ENCODE results near the gene FAM221B. TPM values are rescaled to one million over a fixed set of nuclear protein-coding genes. Genes with fewer than 3 reads are reported as not detected.

FAM221B gene
- total and polyA plus RNA-seq, 2 donors (not counting 1 experiment from before 2014, with no cell fraction given), result not detected

DNA sequence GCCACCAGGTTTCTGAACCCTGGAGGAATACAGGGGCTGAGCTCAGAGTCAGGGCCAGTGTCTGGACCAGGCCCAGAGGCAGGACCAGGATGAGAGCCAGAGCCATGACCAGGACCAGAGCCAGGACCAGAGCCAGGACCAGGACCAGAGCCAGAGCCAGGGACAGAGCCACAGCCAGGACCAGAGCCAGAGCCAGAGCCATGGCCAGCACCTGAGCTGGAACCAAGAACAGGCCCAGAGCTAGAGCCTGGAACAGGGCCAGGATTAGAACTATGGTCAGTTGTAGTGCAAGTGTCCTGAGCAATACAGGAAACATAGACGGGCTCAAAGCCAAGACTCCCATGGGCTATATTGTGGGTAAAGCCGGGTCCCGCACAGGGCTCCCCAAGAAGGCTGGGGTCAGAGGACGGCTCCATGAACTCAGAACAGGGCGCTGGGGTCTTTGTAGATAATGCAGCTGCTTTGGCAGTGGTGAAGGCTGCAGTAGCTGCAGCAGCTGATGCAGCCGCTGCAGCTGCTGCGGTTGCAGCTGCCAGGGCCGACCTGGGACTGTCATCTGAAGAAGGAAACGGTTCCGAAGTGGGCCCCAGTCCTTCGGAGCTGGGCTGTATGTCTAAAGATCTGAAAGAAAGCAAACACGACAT is 17.0 kb downstream of the FAM221B start:
- Histone ChIP-seq H4K20me1 (ENCODE audit: control insufficient read depth, insufficient read depth, low read length, poor library complexity, severe bottlenecking) (no peaks in the 10 kb centered on the region), H3K4me2 (replicated peaks; ENCODE audit: low read depth, low read length, poor library complexity, severe bottlenecking) (peak overlapping the region; percentile 77), H3K9me3 (ENCODE audit: control extremely low read depth in 1 of 3, control insufficient read depth in 2 of 3, insufficient read depth in 1 of 3, low read length in 2 of 3) (no peaks in the 10 kb centered on the region), H3K36me3 (replicated peaks in 1 of 2; ENCODE audit: control extremely low read depth in 1 of 2, control insufficient read depth in 1 of 2, extremely low read depth in 1 of 2, insufficient read depth in 2 of 2, low read length in 1 of 2) (peaks cover 0 to 8% of the 10 kb centered on the region in 2 experiments), H2AFZ (ENCODE audit: insufficient read depth, low read depth, low read length, poor library complexity, severe bottlenecking) (peak overlapping the region; percentile 81), H3K4me3 (ENCODE audit: control extremely low read depth in 1 of 5, extremely low read depth in 1 of 5, insufficient read depth in 1 of 5, low read depth in 2 of 5, low read length in 4 of 5) (peak overlapping the region; percentile 54 to 76 (median 61)), H3K27me3 (replicated peaks in 1 of 4; ENCODE audit: control extremely low read depth in 1 of 4, control insufficient read depth in 3 of 4, insufficient read depth in 4 of 4, low read length in 3 of 4) (no peaks in the 10 kb centered on the region), H3K27ac (ENCODE audit: low read length in 2 of 2) (peak overlapping the region; percentile 50 to 70), H3K9ac (ENCODE audit: low read length) (peak overlapping the region; percentile 60), H3K4me1 (ENCODE audit: control insufficient read depth in 2 of 2, insufficient read depth in 2 of 2, low read length in 2 of 2) (peaks cover 26 to 33% of the 10 kb centered on the region in 2 donors), H3K79me2 (ENCODE audit: control insufficient read depth, insufficient read depth, low read length) (no peaks in the 10 kb centered on the region)
- intact Hi-C loops (cut with micrococcal nuclease), result loop anchor here (1.0 to 5.0 kb wide), 2 partner anchors 63 to 1144 kb away; a partner anchor contains a TSS
- no peak for DNase-seq
- no peak for TF ChIP-seq EZH2 (IDR thresholded peaks at IDR 0.05; ENCODE audit: borderline replicate concordance, insufficient read depth, low read depth, low read length, poor library complexity, severe bottlenecking)
- TF ChIP-seq, protein P1, sequence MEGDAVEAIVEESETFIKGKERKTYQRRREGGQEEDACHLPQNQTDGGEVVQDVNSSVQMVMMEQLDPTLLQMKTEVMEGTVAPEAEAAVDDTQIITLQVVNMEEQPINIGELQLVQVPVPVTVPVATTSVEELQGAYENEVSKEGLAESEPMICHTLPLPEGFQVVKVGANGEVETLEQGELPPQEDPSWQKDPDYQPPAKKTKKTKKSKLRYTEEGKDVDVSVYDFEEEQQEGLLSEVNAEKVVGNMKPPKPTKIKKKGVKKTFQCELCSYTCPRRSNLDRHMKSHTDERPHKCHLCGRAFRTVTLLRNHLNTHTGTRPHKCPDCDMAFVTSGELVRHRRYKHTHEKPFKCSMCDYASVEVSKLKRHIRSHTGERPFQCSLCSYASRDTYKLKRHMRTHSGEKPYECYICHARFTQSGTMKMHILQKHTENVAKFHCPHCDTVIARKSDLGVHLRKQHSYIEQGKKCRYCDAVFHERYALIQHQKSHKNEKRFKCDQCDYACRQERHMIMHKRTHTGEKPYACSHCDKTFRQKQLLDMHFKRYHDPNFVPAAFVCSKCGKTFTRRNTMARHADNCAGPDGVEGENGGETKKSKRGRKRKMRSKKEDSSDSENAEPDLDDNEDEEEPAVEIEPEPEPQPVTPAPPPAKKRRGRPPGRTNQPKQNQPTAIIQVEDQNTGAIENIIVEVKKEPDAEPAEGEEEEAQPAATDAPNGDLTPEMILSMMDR (IDR thresholded peaks at IDR 0.05), result no peak
- CTCF ChIA-PET, result interaction anchor here (0.7 to 4.6 kb wide), 12 partner anchors 9 to 207 kb away, joined by 3 to 58 read pairs (median 5); partner anchors contain the start of genes CREB3, FAM221B, NPR2 and TLN1
- Mint-ChIP-seq H3K4me1 (peaks cover 30% of the 10 kb centered on the region), H3K9me3 (ENCODE audit: insufficient read depth) (no peaks in the 10 kb centered on the region), H3K27me3 (no peaks in the 10 kb centered on the region), H3K27ac (peak overlapping the region; percentile 96), H3K4me3 (peak overlapping the region; percentile 97)
- POLR2A ChIA-PET, result interaction anchor here (1.3 to 1.6 kb wide), 2 partner anchors 17 to 63 kb away, joined by 3 to 4 read pairs; partner anchors contain the start of genes FAM221B and TMEM8B
- 23% methylated on average over 12 of the region's 12 CpGs for WGBS (ENCODE audit: insufficient coverage)
- no peak for ATAC-seq (ENCODE audit: low read depth)

DNA sequence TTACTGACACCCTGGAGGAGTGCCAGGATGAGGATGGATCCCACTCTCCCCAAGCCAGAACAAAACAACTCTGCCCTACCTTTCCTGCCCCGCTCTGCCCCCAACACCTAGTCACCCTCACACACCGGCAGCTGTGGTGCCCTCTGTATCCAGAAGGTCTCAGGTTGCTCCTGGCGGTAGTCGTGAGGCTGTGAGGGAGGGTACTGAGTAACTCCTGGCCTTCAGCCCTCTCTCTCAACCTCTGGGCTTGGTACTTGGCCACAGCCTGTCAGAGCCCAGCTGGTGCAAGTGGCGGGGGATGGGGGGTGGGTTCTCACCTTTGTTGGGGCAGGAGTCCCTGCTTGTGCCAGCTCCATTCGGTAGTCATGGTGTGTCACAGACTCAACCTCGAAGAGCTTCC is 18.4 kb downstream of the FAM221B start:
- Histone ChIP-seq H3K4me2 (replicated peaks; ENCODE audit: low read depth, low read length, poor library complexity, severe bottlenecking) (no peak overlapping the region), H4K20me1 (ENCODE audit: control insufficient read depth, insufficient read depth, low read length, poor library complexity, severe bottlenecking) (no peaks in the 10 kb centered on the region), H3K27me3 (replicated peaks in 1 of 4; ENCODE audit: control extremely low read depth in 1 of 4, control insufficient read depth in 3 of 4, insufficient read depth in 4 of 4, low read length in 3 of 4) (no peaks in the 10 kb centered on the region), H3K4me1 (ENCODE audit: control insufficient read depth in 2 of 2, insufficient read depth in 2 of 2, low read length in 2 of 2) (peaks cover 26 to 33% of the 10 kb centered on the region in 2 donors), H3K9me3 (ENCODE audit: control extremely low read depth in 1 of 3, control insufficient read depth in 2 of 3, insufficient read depth in 1 of 3, low read length in 2 of 3) (no peaks in the 10 kb centered on the region), H3K4me3 (ENCODE audit: control extremely low read depth in 1 of 5, extremely low read depth in 1 of 5, insufficient read depth in 1 of 5, low read depth in 2 of 5, low read length in 4 of 5) (no peak overlapping the region), H3K9ac (ENCODE audit: low read length) (no peak overlapping the region), H3K79me2 (ENCODE audit: control insufficient read depth, insufficient read depth, low read length) (no peaks in the 10 kb centered on the region), H3K36me3 (replicated peaks in 1 of 2; ENCODE audit: control extremely low read depth in 1 of 2, control insufficient read depth in 1 of 2, extremely low read depth in 1 of 2, insufficient read depth in 2 of 2, low read length in 1 of 2) (peaks cover 0 to 17% of the 10 kb centered on the region in 2 experiments), H3K27ac (ENCODE audit: low read length in 2 of 2) (no peak overlapping the region), H2AFZ (ENCODE audit: insufficient read depth, low read depth, low read length, poor library complexity, severe bottlenecking) (no peak overlapping the region)
- CTCF ChIA-PET, result no interaction called here
- 88% methylated on average over 3 of the region's 7 CpGs for WGBS (ENCODE audit: insufficient coverage)
- Mint-ChIP-seq H3K27me3 (no peaks in the 10 kb centered on the region), H3K4me3 (no peak overlapping the region), H3K9me3 (ENCODE audit: insufficient read depth) (no peaks in the 10 kb centered on the region), H3K4me1 (peaks cover 26% of the 10 kb centered on the region), H3K27ac (no peak overlapping the region)
- POLR2A ChIA-PET, result no interaction called here
- DNase-seq (no peak), ATAC-seq (ENCODE audit: low read depth) (no peak)
- TF ChIP-seq, protein P1 (IDR thresholded peaks at IDR 0.05), result no peak
- no peak for TF ChIP-seq EZH2 (IDR thresholded peaks at IDR 0.05; ENCODE audit: borderline replicate concordance, insufficient read depth, low read depth, low read length, poor library complexity, severe bottlenecking)
- intact Hi-C loops (cut with micrococcal nuclease), result loop anchor here (5.0 kb wide), 1 partner anchor 1143 kb away; a partner anchor contains a TSS

Data from B cell (primary cell).